ENCODE measurements around the gene TMPRSS4.

DNA sequence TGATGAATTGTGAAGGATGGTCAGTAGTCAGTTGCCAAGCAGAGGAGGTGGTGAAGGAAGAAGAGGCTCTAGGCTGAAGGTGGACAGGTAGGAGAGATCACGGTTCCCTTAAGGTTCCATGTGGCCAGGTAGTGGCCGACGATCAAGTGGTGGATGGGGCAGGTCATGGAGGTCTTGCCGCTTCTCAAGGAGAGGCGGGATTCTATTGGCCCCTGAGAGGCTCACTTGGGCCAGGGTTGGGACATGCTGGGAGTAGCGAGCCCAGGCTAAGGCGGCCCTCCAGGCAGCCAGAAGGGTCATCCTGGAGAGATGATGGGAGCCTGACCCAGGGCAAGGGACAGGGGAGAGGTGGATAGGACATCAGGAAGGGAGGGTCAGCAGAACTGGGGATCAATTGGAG is 20.9 kb upstream of the TMPRSS4 start:
- TF ChIP-seq, protein P1, sequence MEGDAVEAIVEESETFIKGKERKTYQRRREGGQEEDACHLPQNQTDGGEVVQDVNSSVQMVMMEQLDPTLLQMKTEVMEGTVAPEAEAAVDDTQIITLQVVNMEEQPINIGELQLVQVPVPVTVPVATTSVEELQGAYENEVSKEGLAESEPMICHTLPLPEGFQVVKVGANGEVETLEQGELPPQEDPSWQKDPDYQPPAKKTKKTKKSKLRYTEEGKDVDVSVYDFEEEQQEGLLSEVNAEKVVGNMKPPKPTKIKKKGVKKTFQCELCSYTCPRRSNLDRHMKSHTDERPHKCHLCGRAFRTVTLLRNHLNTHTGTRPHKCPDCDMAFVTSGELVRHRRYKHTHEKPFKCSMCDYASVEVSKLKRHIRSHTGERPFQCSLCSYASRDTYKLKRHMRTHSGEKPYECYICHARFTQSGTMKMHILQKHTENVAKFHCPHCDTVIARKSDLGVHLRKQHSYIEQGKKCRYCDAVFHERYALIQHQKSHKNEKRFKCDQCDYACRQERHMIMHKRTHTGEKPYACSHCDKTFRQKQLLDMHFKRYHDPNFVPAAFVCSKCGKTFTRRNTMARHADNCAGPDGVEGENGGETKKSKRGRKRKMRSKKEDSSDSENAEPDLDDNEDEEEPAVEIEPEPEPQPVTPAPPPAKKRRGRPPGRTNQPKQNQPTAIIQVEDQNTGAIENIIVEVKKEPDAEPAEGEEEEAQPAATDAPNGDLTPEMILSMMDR (IDR thresholded peaks at IDR 0.05) = no peak
- TF ChIP-seq EP300 (IDR thresholded peaks at IDR 0.05) = no peak
